Measurements from ENCODE around the gene FHIT.

- TF ChIP-seq CTCF (IDR thresholded peaks at IDR 0.05) (no peak), POLR2A (IDR thresholded peaks at IDR 0.05) (no peak)
These were observed 1214.4 kb downstream of the FHIT start for GRCh38 chr3:60036803-60037202.
